ENCODE results near the gene COA7. TPM values are rescaled to one million over a fixed set of nuclear protein-coding genes. Genes with fewer than 3 reads are reported as not detected.
"Not testable (repeated sequence)": the region's sequence is repeated elsewhere in the genome, so short reads cannot be mapped to it uniquely, and the experiment has no call there.

The COA7 gene
- total and polyA plus RNA-seq, 12 donors: 3.1 to 34.5 (median 12.9) TPM

- 93 to 95% (median 94%) methylated on average over 5 of the region's 5 CpGs for WGBS, 4 donors
- no peaks in the 10 kb centered on the region for H3K27me3 ChIP-seq
- no peaks in the 10 kb centered on the region for H3K4me1 ChIP-seq (replicated peaks in 1 of 2)
- H3K36me3 ChIP-seq (replicated peaks in 1 of 2): peaks cover 0 to 30% of the 10 kb centered on the region in 2 donors
- H3K4me3 ChIP-seq: no peak overlapping the region
- TF ChIP-seq, protein P1, sequence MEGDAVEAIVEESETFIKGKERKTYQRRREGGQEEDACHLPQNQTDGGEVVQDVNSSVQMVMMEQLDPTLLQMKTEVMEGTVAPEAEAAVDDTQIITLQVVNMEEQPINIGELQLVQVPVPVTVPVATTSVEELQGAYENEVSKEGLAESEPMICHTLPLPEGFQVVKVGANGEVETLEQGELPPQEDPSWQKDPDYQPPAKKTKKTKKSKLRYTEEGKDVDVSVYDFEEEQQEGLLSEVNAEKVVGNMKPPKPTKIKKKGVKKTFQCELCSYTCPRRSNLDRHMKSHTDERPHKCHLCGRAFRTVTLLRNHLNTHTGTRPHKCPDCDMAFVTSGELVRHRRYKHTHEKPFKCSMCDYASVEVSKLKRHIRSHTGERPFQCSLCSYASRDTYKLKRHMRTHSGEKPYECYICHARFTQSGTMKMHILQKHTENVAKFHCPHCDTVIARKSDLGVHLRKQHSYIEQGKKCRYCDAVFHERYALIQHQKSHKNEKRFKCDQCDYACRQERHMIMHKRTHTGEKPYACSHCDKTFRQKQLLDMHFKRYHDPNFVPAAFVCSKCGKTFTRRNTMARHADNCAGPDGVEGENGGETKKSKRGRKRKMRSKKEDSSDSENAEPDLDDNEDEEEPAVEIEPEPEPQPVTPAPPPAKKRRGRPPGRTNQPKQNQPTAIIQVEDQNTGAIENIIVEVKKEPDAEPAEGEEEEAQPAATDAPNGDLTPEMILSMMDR (IDR thresholded peaks at IDR 0.05): no peak
- TF ChIP-seq POLR2A (IDR thresholded peaks at IDR 0.05): no peak
- no peaks in the 10 kb centered on the region for H3K9me3 ChIP-seq (replicated peaks in 1 of 3)
- H3K27ac ChIP-seq: no peak overlapping the region
- no peak for DNase-seq
- intact Hi-C loops (cut with DNase I): loop anchor here (10.0 kb wide), 2 partner anchors 252 to 282 kb away; partner anchors contain the start of genes ORC1 (in 1 of the 2) and PRPF38A (in 1 of the 2)
Observed at GRCh38 chr1:52686830-52687229, 11.3 kb downstream of the COA7 start.

GRCh38 chr1:52686261-52686751 lies 11.8 kb downstream of the COA7 start:
- not testable (repeated sequence) for H3K9me3 ChIP-seq (replicated peaks in 1 of 3); H3K4me1 ChIP-seq (replicated peaks in 1 of 2); H3K27me3 ChIP-seq; H3K4me3 ChIP-seq
- H3K27ac ChIP-seq: peak overlapping the region in 1 of 5 donors; percentile 8
- DNase-seq: peak; percentile 68 to 88 (median 77)
- TF ChIP-seq, protein P1 (IDR thresholded peaks at IDR 0.05): peak; percentile 75 to 87 (median 82)
- WGBS, 4 donors: 52 to 59% (median 56%) methylated on average over 16 to 17 of the region's 17 CpGs
- intact Hi-C loops (cut with DNase I): loop anchor here (10.0 kb wide), 2 partner anchors 252 to 282 kb away; partner anchors contain the start of genes ORC1 (in 1 of the 2) and PRPF38A (in 1 of the 2)
- peaks cover 0 to 25% of the 10 kb centered on the region in 2 donors for H3K36me3 ChIP-seq (replicated peaks in 1 of 2)

GRCh38 chr1:52684545-52684944 lies 13.6 kb downstream of the COA7 start:
- no peak overlapping the region for H3K27ac ChIP-seq
- no peaks in the 10 kb centered on the region for H3K27me3 ChIP-seq
- intact Hi-C loops (cut with DNase I): loop anchor here (10.0 kb wide), 2 partner anchors 250 to 280 kb away; partner anchors contain the start of genes ORC1 (in 1 of the 2) and PRPF38A (in 1 of the 2)
- peaks cover 0 to 14% of the 10 kb centered on the region in 2 donors for H3K36me3 ChIP-seq (replicated peaks in 1 of 2)
- TF ChIP-seq, protein P1 (IDR thresholded peaks at IDR 0.05): no peak
- TF ChIP-seq POLR2A (IDR thresholded peaks at IDR 0.05): no peak
- DNase-seq: no peak
- no peak overlapping the region for H3K4me3 ChIP-seq
- H3K9me3 ChIP-seq (replicated peaks in 1 of 3): no peaks in the 10 kb centered on the region
- 86 to 96% (median 91%) methylated on average over 1 of the region's 1 CpG for WGBS, 4 donors
- H3K4me1 ChIP-seq (replicated peaks in 1 of 2): no peaks in the 10 kb centered on the region

DNA sequence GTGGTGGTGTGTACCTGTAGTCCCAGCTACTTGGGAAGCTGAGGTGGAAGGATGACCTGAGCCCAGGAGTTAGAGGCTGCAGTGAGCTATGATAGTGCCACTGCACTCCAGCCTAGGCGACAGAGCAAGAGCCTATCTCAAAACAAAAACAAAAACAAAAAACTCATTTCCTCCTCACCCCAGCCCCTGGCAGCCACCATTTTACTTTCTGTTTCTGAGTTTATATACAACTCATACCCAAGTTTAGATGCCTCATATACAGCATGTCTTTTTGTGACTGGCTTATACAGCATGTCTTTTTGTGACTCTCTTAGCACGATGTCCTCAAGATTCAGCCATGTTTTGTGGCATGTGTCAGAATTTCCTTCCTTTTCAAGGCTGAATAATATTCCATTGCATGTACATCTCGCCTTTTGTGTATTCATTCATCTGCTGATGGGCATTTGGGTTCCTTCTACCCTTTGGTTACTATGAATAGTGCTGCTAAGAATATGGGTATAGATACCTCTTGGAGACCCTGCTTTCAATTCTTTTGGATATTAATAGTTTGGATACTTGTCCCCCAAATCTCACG lies 14.7 kb downstream of the COA7 start:
- H3K9me3 ChIP-seq (replicated peaks in 1 of 3): no peaks in the 10 kb centered on the region
- no peak overlapping the region for H3K27ac ChIP-seq
- H3K4me3 ChIP-seq: no peak overlapping the region
- no peaks in the 10 kb centered on the region for H3K4me1 ChIP-seq (replicated peaks in 1 of 2)
- DNase-seq: no peak
- no peaks in the 10 kb centered on the region for H3K27me3 ChIP-seq
- intact Hi-C loops (cut with DNase I): loop anchor here (10.0 kb wide), 2 partner anchors 249 to 279 kb away; partner anchors contain the start of genes ORC1 (in 1 of the 2) and PRPF38A (in 1 of the 2)
- TF ChIP-seq, protein P1 (IDR thresholded peaks at IDR 0.05): no peak
- TF ChIP-seq POLR2A (IDR thresholded peaks at IDR 0.05): no peak
- WGBS, 4 donors: 90 to 97% (median 92%) methylated on average over 4 of the region's 4 CpGs
- H3K36me3 ChIP-seq (replicated peaks in 1 of 2): peaks cover 0 to 14% of the 10 kb centered on the region in 2 donors
